ENCODE results near the gene IL1RAPL1. TPM values are rescaled to one million over a fixed set of nuclear protein-coding genes. Genes with fewer than 3 reads are reported as not detected.

IL1RAPL1 gene
- total and polyA plus RNA-seq, 2 donors (not counting 3 experiments of a cell fraction or from before 2014, with no cell fraction given), result 0.79 to 1.3 TPM

GRCh38 chrX:29243942-29244341 is 656.7 kb downstream of the IL1RAPL1 start:
- intact Hi-C loops (cut with micrococcal nuclease), result no loop called here
- no peak overlapping the region for H3K27ac ChIP-seq (ENCODE audit: insufficient read depth, low read depth, low read length)
- dilution Hi-C loops (cut with MboI; ENCODE audit: extremely low pct_ligation_motif_present, low sequenced_read_pairs), result no loop called here
- no peak overlapping the region for H2AFZ ChIP-seq (ENCODE audit: low read depth, low read length)
- H3K4me3 ChIP-seq (replicated peaks in 1 of 3; ENCODE audit: insufficient read depth in 1 of 3, low read depth in 1 of 3, low read length in 3 of 3), result no peak overlapping the region
- no peaks in the 10 kb centered on the region for H3K79me2 ChIP-seq (ENCODE audit: control insufficient read depth, insufficient read depth, low read length)
- H4K20me1 ChIP-seq (replicated peaks; ENCODE audit: control insufficient read depth, extremely low read depth, insufficient read depth, low read length), result no peaks in the 10 kb centered on the region
- H3K9me3 ChIP-seq (replicated peaks; ENCODE audit: control insufficient read depth, insufficient read depth, low read length), result no peaks in the 10 kb centered on the region
- BruUV-seq (replicated peaks), result no TSS peak
- no peak overlapping the region for H3K4me2 ChIP-seq (ENCODE audit: insufficient read depth, low read length)
- H3K9ac ChIP-seq (replicated peaks; ENCODE audit: extremely low read depth, insufficient read depth, low read length), result no peak overlapping the region
- H3K36me3 ChIP-seq (ENCODE audit: control insufficient read depth in 2 of 2, extremely low read depth in 1 of 2, insufficient read depth in 2 of 2, low read length in 2 of 2), result no peaks in the 10 kb centered on the region
- H3K4me1 ChIP-seq (ENCODE audit: control insufficient read depth, extremely low read depth, insufficient read depth, low read length), result no peaks in the 10 kb centered on the region
- no peaks in the 10 kb centered on the region for H3K27me3 ChIP-seq (ENCODE audit: control insufficient read depth in 2 of 2, insufficient read depth in 2 of 2, low read length in 2 of 2)
- TF ChIP-seq POLR2A (IDR thresholded peaks at IDR 0.05; ENCODE audit: low read depth, low read length) (no peak), GATA2 (IDR thresholded peaks at IDR 0.05; ENCODE audit: insufficient read depth, insufficient read length, low read depth, low read length) (no peak), FOS (IDR thresholded peaks at IDR 0.05; ENCODE audit: borderline replicate concordance, insufficient read depth, low read length) (no peak), EZH2 (IDR thresholded peaks at IDR 0.05; ENCODE audit: borderline replicate concordance, low read depth, low read length, severe bottlenecking) (no peak), POLR2AphosphoS5 (IDR thresholded peaks at IDR 0.05; ENCODE audit: insufficient read depth, low read depth, low read length) (no peak), CTCF (IDR thresholded peaks at IDR 0.05; ENCODE audit: extremely low read depth in 1 of 2, insufficient read depth in 1 of 2, low read depth in 1 of 2, low read length in 2 of 2) (no peak), JUN (IDR thresholded peaks at IDR 0.05; ENCODE audit: borderline replicate concordance, insufficient read depth, insufficient read length, low read depth) (no peak), MYC (IDR thresholded peaks at IDR 0.05; ENCODE audit: low read depth, low read length) (no peak)
- TF ChIP-seq, protein P1, sequence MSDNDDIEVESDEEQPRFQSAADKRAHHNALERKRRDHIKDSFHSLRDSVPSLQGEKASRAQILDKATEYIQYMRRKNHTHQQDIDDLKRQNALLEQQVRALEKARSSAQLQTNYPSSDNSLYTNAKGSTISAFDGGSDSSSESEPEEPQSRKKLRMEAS (IDR thresholded peaks at IDR 0.05; ENCODE audit: insufficient read depth, insufficient read length), result no peak
- ChIA-PET CTCF (no interaction called here), POLR2A (no interaction called here)
- FAIRE-seq (no peak), DNase-seq (ENCODE audit: low read depth, low spot score) (no peak)
- no peaks in the 10 kb centered on the region for H3K9me1 ChIP-seq (replicated peaks; ENCODE audit: control insufficient read depth, extremely low read depth, insufficient read depth, low read length)

Data from endothelial cell of umbilical vein (primary cell).